Measurements from ENCODE around the gene FGF21. TPM values are rescaled to one million over a fixed set of nuclear protein-coding genes. Genes with fewer than 3 reads are reported as not detected.
"Not testable (repeated sequence)": the region's sequence is repeated elsewhere in the genome, so short reads cannot be mapped to it uniquely, and the experiment has no call there.

The FGF21 gene
- total RNA-seq, 1 experiment from 2014 or later = not detected

DNA sequence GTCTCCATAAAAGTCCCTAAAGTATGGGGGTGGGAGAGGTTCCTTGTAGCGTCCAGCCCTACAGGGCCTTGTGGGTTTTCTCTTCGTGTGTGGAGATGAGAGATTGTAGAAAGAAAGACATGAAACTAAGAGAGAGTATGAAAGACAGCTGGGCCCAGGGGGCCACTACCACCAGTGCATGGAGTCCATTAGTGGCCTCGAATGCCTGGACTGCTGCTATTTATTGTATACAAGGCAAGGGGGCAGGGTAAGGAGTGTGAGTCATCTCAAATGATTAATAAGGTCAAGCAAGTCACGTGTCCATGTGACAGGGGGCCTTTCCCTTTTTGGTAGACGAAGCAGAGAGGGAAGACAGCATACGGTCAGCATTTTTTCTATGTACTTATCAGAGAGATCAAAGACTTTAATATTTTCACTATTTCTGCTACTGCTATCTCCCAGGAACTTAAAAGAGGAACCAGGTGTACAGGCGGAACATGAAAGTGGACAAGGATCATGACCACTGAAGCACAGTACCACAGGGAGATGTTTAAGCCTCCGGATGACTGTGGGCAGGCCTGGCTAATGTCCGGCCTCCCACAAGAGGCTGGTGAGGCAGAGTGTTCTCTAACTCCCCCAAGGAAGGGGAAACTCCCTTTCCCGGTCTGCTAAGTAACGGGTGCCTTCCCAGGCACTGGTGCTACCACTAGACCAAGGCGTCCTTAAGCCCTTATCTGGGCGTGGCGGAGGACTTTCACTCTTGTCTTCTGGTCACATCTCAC, 25.5 kb downstream of the FGF21 start:
- no peak for DNase-seq
- Histone ChIP-seq H4K20me1 (ENCODE audit: insufficient read depth, low read depth, low read length) (no peaks in the 10 kb centered on the region), H3K4me2 (ENCODE audit: low read depth, low read length, poor library complexity, severe bottlenecking) (no peak overlapping the region), H3K27me3 (ENCODE audit: low read length) (no peaks in the 10 kb centered on the region), H3K4me3 (ENCODE audit: low read length) (no peak overlapping the region), H3K9me3 (ENCODE audit: low read length) (no peaks in the 10 kb centered on the region), H3K9ac (ENCODE audit: low read length) (no peak overlapping the region), H2AFZ (ENCODE audit: low read length) (no peak overlapping the region), H3K9me2 (replicated peaks; ENCODE audit: insufficient read depth, low read length) (no peaks in the 10 kb centered on the region), H3K79me2 (ENCODE audit: low read length) (no peaks in the 10 kb centered on the region), H3K4me1 (ENCODE audit: low read length) (peaks cover 4% of the 10 kb centered on the region; the same call in 1 of the 2 replicates), H3K27ac (ENCODE audit: low read length) (no peak overlapping the region), H3K36me3 (ENCODE audit: insufficient read depth, low read length) (no peaks in the 10 kb centered on the region)

DNA sequence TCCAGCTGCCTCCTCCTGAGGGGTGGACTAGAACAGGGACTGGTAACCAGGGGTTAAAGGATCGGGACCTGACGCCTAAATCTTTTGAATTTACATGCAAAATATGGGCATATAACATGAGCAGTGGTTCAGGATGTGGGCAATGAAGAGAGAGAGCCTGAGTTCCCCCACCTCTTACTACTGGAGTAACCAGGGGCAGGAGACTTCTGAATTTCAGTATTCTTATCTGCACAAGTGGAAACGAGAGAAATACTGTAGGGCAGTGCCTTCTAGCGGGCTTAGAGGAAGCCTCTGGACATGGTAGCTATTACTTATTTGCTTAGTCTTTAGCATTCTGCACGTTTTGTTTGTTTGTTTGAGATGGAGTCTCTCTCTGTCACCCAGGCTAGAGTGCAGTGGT, 29.2 kb downstream of the FGF21 start:
- H3K79me2 ChIP-seq (ENCODE audit: low read length) = no peaks in the 10 kb centered on the region
- no peaks in the 10 kb centered on the region for H3K9me3 ChIP-seq (ENCODE audit: low read length)
- no peaks in the 10 kb centered on the region for H4K20me1 ChIP-seq (ENCODE audit: insufficient read depth, low read depth, low read length)
- no peaks in the 10 kb centered on the region for H3K27me3 ChIP-seq (ENCODE audit: low read length)
- no peak overlapping the region for H3K4me2 ChIP-seq (ENCODE audit: low read depth, low read length, poor library complexity, severe bottlenecking)
- H3K4me1 ChIP-seq (ENCODE audit: low read length) = peaks cover 4% of the 10 kb centered on the region; the same call in 1 of the 2 replicates
- peak; percentile 62 for DNase-seq
- H3K27ac ChIP-seq (ENCODE audit: low read length) = no peak overlapping the region
- H3K4me3 ChIP-seq (ENCODE audit: low read length) = no peak overlapping the region
- H3K9ac ChIP-seq (ENCODE audit: low read length) = no peak overlapping the region
- H3K36me3 ChIP-seq (ENCODE audit: insufficient read depth, low read length) = no peaks in the 10 kb centered on the region
- H2AFZ ChIP-seq (ENCODE audit: low read length) = no peak overlapping the region
- no peaks in the 10 kb centered on the region for H3K9me2 ChIP-seq (replicated peaks; ENCODE audit: insufficient read depth, low read length)

DNA sequence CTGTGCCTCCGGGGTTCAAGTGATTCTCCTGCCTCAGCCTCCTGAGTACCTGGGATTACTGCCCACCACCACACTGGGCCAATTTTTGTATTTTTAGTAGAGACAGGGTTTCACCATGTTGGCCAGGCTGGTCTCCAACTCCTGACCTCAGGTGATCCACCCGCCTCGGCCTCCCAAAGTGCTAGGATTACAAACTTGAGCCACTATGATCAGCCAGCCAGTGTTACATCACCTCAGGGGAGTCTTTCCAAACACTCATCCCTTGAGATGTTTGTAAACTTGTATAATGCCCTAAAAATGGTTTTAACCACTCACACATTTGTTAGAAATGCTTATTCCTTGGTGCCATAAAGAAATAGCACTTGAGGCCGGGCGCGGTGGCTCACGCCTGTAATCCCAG, 31.1 kb downstream of the FGF21 start:
- H3K4me2 ChIP-seq (ENCODE audit: low read depth, low read length, poor library complexity, severe bottlenecking); H3K9ac ChIP-seq (ENCODE audit: low read length); H3K9me3 ChIP-seq (ENCODE audit: low read length); H3K79me2 ChIP-seq (ENCODE audit: low read length); H3K9me2 ChIP-seq (replicated peaks; ENCODE audit: insufficient read depth, low read length); H4K20me1 ChIP-seq (ENCODE audit: insufficient read depth, low read depth, low read length); H3K27ac ChIP-seq (ENCODE audit: low read length); H2AFZ ChIP-seq (ENCODE audit: low read length); H3K4me1 ChIP-seq (ENCODE audit: low read length); H3K4me3 ChIP-seq (ENCODE audit: low read length); H3K36me3 ChIP-seq (ENCODE audit: insufficient read depth, low read length); DNase-seq; H3K27me3 ChIP-seq (ENCODE audit: low read length): not testable (repeated sequence)

DNA sequence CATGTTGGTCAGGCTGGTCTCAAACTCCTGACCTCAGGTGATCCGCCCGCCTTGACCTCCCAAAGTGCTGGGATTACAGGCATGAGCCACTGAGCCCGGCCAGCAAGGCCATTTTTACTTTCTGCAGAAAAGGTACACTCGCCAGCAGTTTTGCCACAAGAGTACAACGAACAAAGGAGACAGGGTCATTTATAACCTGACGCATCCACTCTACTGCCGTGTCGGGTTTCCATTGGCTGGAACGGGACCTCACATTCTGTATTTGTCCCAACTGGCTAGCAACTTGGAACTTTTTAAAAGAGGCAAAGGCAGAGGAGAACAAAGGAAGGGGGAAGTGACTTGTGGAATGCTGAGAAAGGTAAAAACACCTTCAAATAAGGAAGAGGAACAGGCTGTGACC, 32.0 kb downstream of the FGF21 start:
- not testable (repeated sequence) for H2AFZ ChIP-seq (ENCODE audit: low read length); DNase-seq; H3K9me2 ChIP-seq (replicated peaks; ENCODE audit: insufficient read depth, low read length); H3K36me3 ChIP-seq (ENCODE audit: insufficient read depth, low read length); H3K27ac ChIP-seq (ENCODE audit: low read length); H3K4me3 ChIP-seq (ENCODE audit: low read length); H3K27me3 ChIP-seq (ENCODE audit: low read length); H3K9me3 ChIP-seq (ENCODE audit: low read length); H3K79me2 ChIP-seq (ENCODE audit: low read length); H4K20me1 ChIP-seq (ENCODE audit: insufficient read depth, low read depth, low read length); H3K9ac ChIP-seq (ENCODE audit: low read length); H3K4me1 ChIP-seq (ENCODE audit: low read length); H3K4me2 ChIP-seq (ENCODE audit: low read depth, low read length, poor library complexity, severe bottlenecking)

DNA sequence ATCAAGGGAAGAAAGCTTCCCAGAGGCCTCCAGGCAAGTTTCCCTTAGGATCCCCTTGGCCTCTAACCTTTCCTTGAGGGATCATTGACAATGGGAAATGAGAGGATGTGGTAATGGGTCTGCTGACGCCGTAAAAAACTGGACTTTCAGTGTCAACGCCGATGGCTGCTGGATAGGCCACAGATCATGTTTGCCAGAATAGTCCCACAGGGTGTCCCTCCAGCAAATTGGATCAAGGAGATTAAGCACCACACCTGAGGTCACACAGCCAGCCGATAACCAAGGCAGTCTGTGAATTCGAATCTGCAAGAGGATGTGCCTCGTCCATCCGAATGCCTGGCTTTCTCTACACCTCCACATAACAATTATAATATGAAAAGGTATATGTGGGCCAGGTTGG, 37.9 kb downstream of the FGF21 start:
- Histone ChIP-seq H3K4me2 (ENCODE audit: low read depth, low read length, poor library complexity, severe bottlenecking) (no peak overlapping the region), H2AFZ (ENCODE audit: low read length) (no peak overlapping the region), H3K27ac (ENCODE audit: low read length) (no peak overlapping the region), H3K27me3 (ENCODE audit: low read length) (no peaks in the 10 kb centered on the region), H3K9me2 (replicated peaks; ENCODE audit: insufficient read depth, low read length) (no peaks in the 10 kb centered on the region), H3K9ac (ENCODE audit: low read length) (no peak overlapping the region), H3K36me3 (ENCODE audit: insufficient read depth, low read length) (no peaks in the 10 kb centered on the region), H3K4me1 (ENCODE audit: low read length) (no peaks in the 10 kb centered on the region; the same call in 1 of the 2 replicates), H3K9me3 (ENCODE audit: low read length) (no peaks in the 10 kb centered on the region), H3K79me2 (ENCODE audit: low read length) (no peaks in the 10 kb centered on the region), H3K4me3 (ENCODE audit: low read length) (no peak overlapping the region), H4K20me1 (ENCODE audit: insufficient read depth, low read depth, low read length) (0 out of 2 replicates have a peak, but pooled peaks cover 3% of the 10 kb centered on the region)
- no peak for DNase-seq

DNA sequence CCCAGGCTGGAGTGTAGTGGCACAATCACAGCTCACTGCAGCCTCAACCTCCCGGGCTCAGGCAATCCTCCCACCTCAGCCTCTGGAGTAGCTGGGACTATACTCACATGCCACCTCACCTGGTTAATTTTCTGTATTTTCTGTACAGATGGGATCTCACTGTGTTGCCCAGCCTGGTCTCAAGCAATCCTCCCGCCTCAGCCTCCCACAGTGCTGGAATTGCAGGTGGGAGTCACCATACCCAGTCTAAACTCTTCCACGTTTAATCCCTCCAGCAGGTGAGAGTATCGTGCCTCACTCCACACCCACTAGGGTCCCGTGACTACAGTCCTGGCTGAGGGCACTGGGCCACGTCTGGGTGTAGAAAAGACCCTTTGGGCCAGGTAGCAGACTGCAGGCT, 39.0 kb downstream of the FGF21 start:
- Histone ChIP-seq H3K27ac (ENCODE audit: low read length) (no peak overlapping the region), H4K20me1 (ENCODE audit: insufficient read depth, low read depth, low read length) (0 out of 2 replicates have a peak, but pooled peaks cover 3% of the 10 kb centered on the region), H3K36me3 (ENCODE audit: insufficient read depth, low read length) (no peaks in the 10 kb centered on the region), H3K4me1 (ENCODE audit: low read length) (no peaks in the 10 kb centered on the region; the same call in 1 of the 2 replicates), H3K9me2 (replicated peaks; ENCODE audit: insufficient read depth, low read length) (no peaks in the 10 kb centered on the region), H3K9me3 (ENCODE audit: low read length) (no peaks in the 10 kb centered on the region), H2AFZ (ENCODE audit: low read length) (no peak overlapping the region), H3K79me2 (ENCODE audit: low read length) (no peaks in the 10 kb centered on the region), H3K9ac (ENCODE audit: low read length) (no peak overlapping the region), H3K4me3 (ENCODE audit: low read length) (no peak overlapping the region), H3K4me2 (ENCODE audit: low read depth, low read length, poor library complexity, severe bottlenecking) (no peak overlapping the region), H3K27me3 (ENCODE audit: low read length) (no peaks in the 10 kb centered on the region)
- DNase-seq = no peak

DNA sequence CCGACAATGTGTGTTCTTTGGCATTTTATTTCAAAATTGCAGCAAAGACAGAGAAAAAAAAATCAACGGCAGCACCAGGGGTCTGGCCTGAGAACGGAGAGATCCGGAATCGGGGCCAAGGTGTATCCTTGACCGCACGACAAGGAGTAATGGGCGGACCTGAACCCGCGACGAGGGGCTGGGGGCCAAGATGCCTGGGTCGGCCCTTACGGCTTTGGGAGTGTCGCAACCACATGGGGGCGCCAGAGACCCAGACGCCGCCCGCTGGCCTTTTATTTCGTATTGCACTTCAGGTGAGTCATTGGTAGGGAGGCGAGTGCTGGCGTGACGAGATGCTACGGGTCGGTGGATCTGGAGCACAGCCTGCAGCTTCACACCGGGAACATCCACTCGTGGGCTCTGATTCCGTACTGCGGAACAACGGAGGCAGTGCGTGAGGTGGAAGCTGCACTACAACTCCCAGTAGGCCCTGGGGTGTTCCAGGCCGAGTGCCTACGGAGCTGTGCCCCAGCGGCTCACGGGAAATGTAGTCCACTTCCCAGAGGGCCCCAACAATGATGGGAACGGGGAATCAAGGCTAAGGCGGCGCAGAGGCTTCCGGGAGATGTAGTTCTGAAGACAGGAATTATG, 39.8 kb downstream of the FGF21 start:
- Histone ChIP-seq H3K79me2 (ENCODE audit: low read length) (no peaks in the 10 kb centered on the region), H4K20me1 (ENCODE audit: insufficient read depth, low read depth, low read length) (0 out of 2 replicates have a peak, but pooled peaks cover 3% of the 10 kb centered on the region), H3K9ac (ENCODE audit: low read length) (peak overlapping the region; percentile 36), H2AFZ (ENCODE audit: low read length) (no peak overlapping the region), H3K4me1 (ENCODE audit: low read length) (no peaks in the 10 kb centered on the region; the same call in 1 of the 2 replicates), H3K27ac (ENCODE audit: low read length) (no peak overlapping the region), H3K9me3 (ENCODE audit: low read length) (no peaks in the 10 kb centered on the region), H3K4me2 (ENCODE audit: low read depth, low read length, poor library complexity, severe bottlenecking) (peak overlapping the region; percentile 66), H3K9me2 (replicated peaks; ENCODE audit: insufficient read depth, low read length) (no peaks in the 10 kb centered on the region), H3K27me3 (ENCODE audit: low read length) (no peaks in the 10 kb centered on the region), H3K4me3 (ENCODE audit: low read length) (peak overlapping the region; percentile 56; the same call in 1 of the 2 replicates), H3K36me3 (ENCODE audit: insufficient read depth, low read length) (no peaks in the 10 kb centered on the region)
- peak; percentile 96 for DNase-seq

DNA sequence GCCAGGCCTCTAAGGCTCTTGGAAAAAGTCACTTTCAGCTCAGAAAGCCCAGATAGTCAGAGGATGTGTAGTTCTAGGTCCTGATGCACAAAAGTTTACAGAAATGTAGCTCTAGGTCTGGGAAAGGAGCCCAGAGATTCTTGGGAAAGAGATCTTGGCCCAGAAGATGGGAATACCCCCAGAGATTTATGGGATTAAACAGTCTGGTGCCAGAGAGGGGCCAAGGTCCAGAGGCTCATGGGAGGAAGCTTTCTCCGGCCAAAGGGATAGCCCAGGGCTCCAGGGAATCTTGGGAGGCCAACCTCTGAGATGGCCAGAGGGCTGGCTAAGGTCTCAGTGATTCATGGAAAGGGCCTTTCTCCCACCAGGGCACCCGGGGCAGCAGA, 40.4 kb downstream of the FGF21 start:
- Histone ChIP-seq H3K27me3 (ENCODE audit: low read length) (no peaks in the 10 kb centered on the region), H3K9ac (ENCODE audit: low read length) (no peak overlapping the region), H3K79me2 (ENCODE audit: low read length) (no peaks in the 10 kb centered on the region), H3K4me1 (ENCODE audit: low read length) (no peaks in the 10 kb centered on the region; the same call in 1 of the 2 replicates), H3K4me3 (ENCODE audit: low read length) (no peak overlapping the region), H3K36me3 (ENCODE audit: insufficient read depth, low read length) (no peaks in the 10 kb centered on the region), H3K27ac (ENCODE audit: low read length) (no peak overlapping the region), H4K20me1 (ENCODE audit: insufficient read depth, low read depth, low read length) (0 out of 2 replicates have a peak, but pooled peaks cover 3% of the 10 kb centered on the region), H2AFZ (ENCODE audit: low read length) (no peak overlapping the region), H3K9me2 (replicated peaks; ENCODE audit: insufficient read depth, low read length) (no peaks in the 10 kb centered on the region), H3K4me2 (ENCODE audit: low read depth, low read length, poor library complexity, severe bottlenecking) (peak overlapping the region; percentile 66), H3K9me3 (ENCODE audit: low read length) (no peaks in the 10 kb centered on the region)
- no peak for DNase-seq
